Hepatocyte (in vitro differentiated cells): ENCODE measurements around the gene MB21D2. TPM values are rescaled to one million over a fixed set of nuclear protein-coding genes. Genes with fewer than 3 reads are reported as not detected.

Experiments
- DNase-seq: peaks from one replicate; pipeline ENCODE4 v3.0.0-alpha.2; 2016; ENCODE audit warnings: low spot score
- H2AFZ ChIP-seq: fragments of 200-600 bp; sonication (generic); 2 replicates; pipeline ENCODE4 v1.6.0; 2016; ENCODE audit warnings: antibody characterized with exemption, mild to moderate bottlenecking
- H3K27ac ChIP-seq: fragments of 200-600 bp; sonication (generic); 2 replicates; pipeline ENCODE4 v1.5.1; 2016; ENCODE audit warnings: mild to moderate bottlenecking
- H3K27me3 ChIP-seq: fragments of 200-600 bp; sonication (generic); 2 replicates; pipeline ENCODE4 v1.6.1; 2016
- H3K36me3 ChIP-seq: fragments of 200-600 bp; sonication (generic); replicated peaks from 2 replicates; pipeline ENCODE4 v1.5.1; 2016; ENCODE audit warnings: low read depth; ENCODE audit not compliant: insufficient read depth
- H3K4me1 ChIP-seq: fragments of 200-600 bp; sonication (generic); 2 replicates; pipeline ENCODE4 v1.5.1; 2016; ENCODE audit warnings: mild to moderate bottlenecking, moderate library complexity; ENCODE audit not compliant: insufficient read depth
- H3K4me2 ChIP-seq: fragments of 200-600 bp; sonication (generic); 2 replicates; pipeline ENCODE4 v1.6.0; 2016
- H3K4me3 ChIP-seq: fragments of 200-600 bp; sonication (generic); 2 replicates; pipeline ENCODE4 v1.5.1; 2016; ENCODE audit warnings: mild to moderate bottlenecking
- H3K79me2 ChIP-seq: fragments of 200-600 bp; sonication (generic); 2 replicates; pipeline ENCODE4 v1.6.0; 2017; ENCODE audit warnings: mild to moderate bottlenecking
- H3K9me2 ChIP-seq: fragments of 200-600 bp; sonication (generic); replicated peaks from 2 replicates; pipeline ENCODE4 v1.6.0; 2017; ENCODE audit warnings: mild to moderate bottlenecking; ENCODE audit not compliant: insufficient read depth
- H3K9me3 ChIP-seq: fragments of 200-600 bp; sonication (generic); 2 replicates; pipeline ENCODE4 v1.5.1; 2016; ENCODE audit warnings: low read depth, mild to moderate bottlenecking
- H4K20me1 ChIP-seq: fragments of 200-600 bp; sonication (generic); 2 replicates; pipeline ENCODE4 v1.6.0; 2016; ENCODE audit warnings: mild to moderate bottlenecking; ENCODE audit not compliant: insufficient read depth, poor library complexity, severe bottlenecking
- CTCF ChIP-seq: fragments of 200-600 bp; sonication (generic); IDR thresholded peaks from 2 replicates; pipeline ENCODE4 v1.5.1; 2016; ENCODE audit warnings: antibody characterized with exemption, mild to moderate bottlenecking; ENCODE audit not compliant: poor library complexity
- EZH2 ChIP-seq: fragments of 200-600 bp; sonication (generic); IDR thresholded peaks from 2 replicates; pipeline ENCODE4 v1.6.1; 2016; ENCODE audit warnings: antibody characterized with exemption, mild to moderate bottlenecking, borderline replicate concordance
- EZH2phosphoT487 ChIP-seq: fragments of 200-600 bp; sonication (generic); IDR thresholded peaks from one replicate; pipeline ENCODE4 v1.6.1; 2018; ENCODE audit warnings: antibody characterized with exemption, mild to moderate bottlenecking, low read depth, moderate library complexity; ENCODE audit not compliant: unreplicated experiment, severe bottlenecking
- WGBS: methylation state at CpG from one replicate; pipeline ENCODE4 v1.1.6; 2016; ENCODE audit warnings: low lambda C conversion rate; ENCODE audit errors: missing lambda C conversion rate; 5-methylcytosine and 5-hydroxymethylcytosine counted together
- polyA plus RNA-seq: library from polyadenylated mRNA; unstranded; fragments of >200 nt; fragmentation: Nextera tagmentation; extraction: Ambion mirVana; gene quantifications from 2 replicates; pipeline ENCODE4 v1.2.1, GENCODE V29; 2016
- total RNA-seq: library from RNA; depleted of rRNA; stranded (reverse); fragments of >200 nt; gene quantifications from 2 replicates; pipeline ENCODE4 v1.2.3, GENCODE V29; 2014

Gene MB21D2
- total and polyA plus RNA-seq, 2 experiments from 2014 or later: 9.1 to 22.1 TPM

GRCh38 chr3:192817053-192817452, 100.6 kb downstream of the MB21D2 start:
- H3K4me1 ChIP-seq: peaks cover 35% of the 10 kb centered on the region
- WGBS: 81% methylated on average over 1 of the region's 1 CpG
- H3K9me2 ChIP-seq: no peaks in the 10 kb centered on the region
- H3K36me3 ChIP-seq: no peaks in the 10 kb centered on the region
- no peak for DNase-seq
- TF ChIP-seq CTCF: no peak
- no peak for TF ChIP-seq EZH2
- no peak for TF ChIP-seq EZH2phosphoT487
- no peak overlapping the region for H3K4me2 ChIP-seq
- H3K9me3 ChIP-seq: no peaks in the 10 kb centered on the region
- H2AFZ ChIP-seq: no peak overlapping the region
- H3K79me2 ChIP-seq: peaks cover 36% of the 10 kb centered on the region
- H3K27me3 ChIP-seq: no peaks in the 10 kb centered on the region
- H4K20me1 ChIP-seq: no peaks in the 10 kb centered on the region
- H3K27ac ChIP-seq: no peak overlapping the region
- H3K4me3 ChIP-seq: no peak overlapping the region

- Histone ChIP-seq H3K27ac (no peak overlapping the region), H3K4me2 (no peak overlapping the region)
Observed at GRCh38 chr3:192816351-192816750, 101.3 kb downstream of the MB21D2 start.

GRCh38 chr3:192812743-192813383, 104.8 kb downstream of the MB21D2 start:
- peaks cover 5% of the 10 kb centered on the region for H4K20me1 ChIP-seq
- no peaks in the 10 kb centered on the region for H3K36me3 ChIP-seq
- H3K9me2 ChIP-seq: no peaks in the 10 kb centered on the region
- no peaks in the 10 kb centered on the region for H3K27me3 ChIP-seq
- peaks cover 9% of the 10 kb centered on the region for H3K4me1 ChIP-seq
- H3K4me3 ChIP-seq: no peak overlapping the region
- WGBS: 17% methylated on average over 4 of the region's 4 CpGs
- TF ChIP-seq EZH2phosphoT487 (no peak), CTCF (peak; percentile 73), EZH2 (no peak)
- no peak overlapping the region for H3K4me2 ChIP-seq
- no peak overlapping the region for H2AFZ ChIP-seq
- peaks cover 50% of the 10 kb centered on the region for H3K79me2 ChIP-seq
- H3K9me3 ChIP-seq: no peaks in the 10 kb centered on the region
- DNase-seq: peak; percentile 72
- H3K27ac ChIP-seq: no peak overlapping the region

More at GRCh38 chr3:192816351-192816750, 101.3 kb downstream of the MB21D2 start:
- no peak overlapping the region for H2AFZ ChIP-seq
- no peak overlapping the region for H3K4me3 ChIP-seq
- no peaks in the 10 kb centered on the region for H4K20me1 ChIP-seq
- H3K27me3 ChIP-seq: no peaks in the 10 kb centered on the region
- TF ChIP-seq EZH2 (no peak), CTCF (peak; percentile 83), EZH2phosphoT487 (no peak)
- peaks cover 35% of the 10 kb centered on the region for H3K4me1 ChIP-seq
- no peaks in the 10 kb centered on the region for H3K9me3 ChIP-seq
- no peaks in the 10 kb centered on the region for H3K9me2 ChIP-seq
- no peaks in the 10 kb centered on the region for H3K36me3 ChIP-seq
- DNase-seq: peak; percentile 73
- WGBS: 78% methylated on average over 4 of the region's 4 CpGs
- H3K79me2 ChIP-seq: peaks cover 36% of the 10 kb centered on the region
